Stimulated activated naive CD8-positive, alpha-beta T cell treated with anti-CD3 and anti-CD28 coated beads, Interleukin-15, Interleukin-2, amounts not matched to agents 100 U/mL and 50 U/mL, for 24 hours (primary cell): ENCODE data around the gene NOM1.
A peak's percentile ranks its signal among the peaks of the same experiment; 100 is the strongest.
"Not testable (repeated sequence)": the region's sequence is repeated elsewhere in the genome, so short reads cannot be mapped to it uniquely, and the experiment has no call there.

Experiments
- ATAC-seq: fragments of 150-1000 bp; cut with Tn5 transposase; one replicate; pipeline ENCODE4 v1.10.0; 2021
- DNase-seq: peaks from one replicate; pipeline ENCODE4 v3.0.0; 2021

The NOM1 gene

GRCh38 chr7:156941393-156942182 is 7.9 kb upstream of the NOM1 start:
- no peak for DNase-seq
- no peak for ATAC-seq

DNA sequence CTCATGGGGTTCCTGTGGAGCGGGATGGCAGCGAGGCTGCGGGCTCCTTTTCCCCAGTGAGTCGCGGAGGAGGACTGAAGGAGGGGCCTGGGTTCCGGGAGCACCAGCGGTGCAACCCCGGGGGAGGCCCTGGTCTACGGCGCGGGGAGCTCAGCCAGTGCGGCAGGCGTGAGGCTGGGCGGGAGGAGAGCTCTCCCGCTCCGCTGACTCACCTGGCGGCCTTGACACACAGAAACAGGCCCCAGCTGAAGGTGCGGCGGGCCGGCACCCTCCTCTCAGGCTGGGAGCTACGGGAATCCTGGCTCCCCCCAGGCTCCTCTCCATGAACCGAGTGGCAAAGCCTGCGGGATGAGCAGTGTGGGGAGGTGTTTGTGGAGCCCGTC is 6.8 kb upstream of the NOM1 start:
- peak; percentile 25 for DNase-seq
- peak; percentile 78 for ATAC-seq

- peak; percentile 43 for ATAC-seq
- DNase-seq: no peak
Measured at GRCh38 chr7:156943091-156944041, 6.1 kb upstream of the NOM1 start.

DNA sequence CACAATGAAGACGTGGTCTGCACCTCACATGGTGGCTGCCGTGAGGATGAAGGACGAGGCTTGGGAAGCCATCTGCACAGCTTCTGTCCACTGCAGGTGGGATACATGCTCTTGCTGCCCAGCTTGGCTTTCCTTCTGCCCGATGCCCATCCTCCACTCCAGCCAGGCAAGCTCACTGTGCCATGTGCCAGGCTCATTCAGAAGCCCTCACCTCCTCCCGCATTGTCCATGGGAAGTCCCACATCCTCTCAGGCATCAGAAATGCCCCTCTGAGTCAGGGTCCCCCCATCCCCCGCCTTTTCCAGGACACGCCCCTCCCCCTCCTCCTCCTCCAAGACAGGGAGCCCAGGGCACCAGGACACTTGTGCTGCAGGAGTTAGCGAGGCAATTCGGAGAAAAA is 4.6 kb upstream of the NOM1 start:
- ATAC-seq (no peak), DNase-seq (no peak)

DNA sequence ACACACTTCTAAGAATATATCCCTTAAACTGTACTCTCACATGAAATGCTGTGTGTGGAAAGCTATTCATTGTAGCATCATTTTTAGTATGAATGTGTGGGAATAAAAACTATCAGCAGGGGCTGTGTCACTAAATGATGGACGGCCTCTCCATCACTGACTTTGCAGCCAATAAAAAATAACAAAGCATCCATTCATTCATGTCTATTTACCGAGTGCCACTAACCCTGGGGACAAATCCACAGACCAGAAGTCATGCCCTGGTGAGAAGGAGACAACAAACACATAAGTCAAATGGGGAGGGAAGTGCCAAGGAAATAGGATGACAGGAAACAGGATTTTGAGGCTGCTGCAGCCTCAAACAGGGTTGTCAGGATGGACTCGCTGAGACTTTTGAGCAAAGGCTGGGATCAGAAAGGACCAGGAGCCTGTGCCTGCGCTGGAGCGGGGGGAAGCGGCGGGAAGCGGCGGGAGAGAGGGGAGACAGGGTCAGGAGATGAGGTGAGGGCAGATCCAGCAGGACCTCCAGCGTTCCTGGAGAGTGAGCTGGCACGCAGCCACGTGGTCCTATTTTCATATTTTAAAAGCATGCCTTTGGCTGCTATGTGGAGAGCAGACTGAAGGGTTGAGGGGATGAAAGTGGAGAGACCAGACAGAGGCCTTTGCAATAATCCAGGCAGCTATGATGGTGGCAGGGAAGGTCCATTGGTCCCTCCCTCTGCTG is 2.2 kb upstream of the NOM1 start:
- ATAC-seq: no peak
- no peak for DNase-seq

GRCh38 chr7:156948361-156948760 is 1.2 kb upstream of the NOM1 start:
- ATAC-seq: no peak
- DNase-seq: no peak

- ATAC-seq: no peak
- peak; percentile 6 for DNase-seq
Measured at GRCh38 chr7:156950381-156950858, 908 bp downstream of the NOM1 start.

- ATAC-seq, DNase-seq: not testable (repeated sequence)
Measured at GRCh38 chr7:156953215-156953614, 3.7 kb downstream of the NOM1 start.

DNA sequence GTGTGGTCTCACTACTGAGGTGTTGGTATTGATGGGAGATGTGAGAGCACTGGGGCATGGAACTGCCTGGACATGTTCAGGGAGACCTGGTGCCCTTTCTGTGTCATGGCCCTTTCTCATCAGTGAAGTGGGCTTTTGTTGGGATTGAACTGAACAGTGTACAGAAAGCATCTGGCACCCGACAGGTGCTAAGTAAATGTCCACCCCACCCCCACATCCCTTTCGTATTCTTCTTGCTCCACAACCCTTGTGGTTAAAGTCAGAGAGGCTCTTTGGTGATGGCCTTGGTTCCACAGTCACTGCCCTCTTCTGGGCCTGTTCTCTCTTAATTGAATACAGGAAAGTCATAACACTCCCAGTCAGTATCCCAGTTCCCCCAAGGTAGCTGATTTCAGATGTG is 5.4 kb downstream of the NOM1 start:
- DNase-seq: no peak
- no peak for ATAC-seq

DNA sequence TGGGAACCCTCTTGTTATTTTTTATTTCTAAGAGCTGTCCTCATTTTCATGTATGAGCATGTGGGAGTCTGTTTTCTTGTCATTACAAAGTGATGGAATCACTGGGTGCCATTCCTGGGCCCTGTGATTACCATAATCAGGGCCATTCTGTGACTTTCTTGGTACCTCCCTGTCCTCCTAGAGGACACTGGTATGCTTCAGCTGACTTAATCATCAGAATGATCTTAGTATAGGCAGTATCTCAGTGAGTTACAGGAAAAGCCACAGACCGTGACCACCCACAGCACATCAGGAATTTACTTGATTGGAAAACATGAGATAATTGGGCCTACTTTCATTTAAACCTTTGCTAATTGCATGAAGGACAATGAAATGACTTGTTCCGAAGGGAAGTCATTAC is 7.2 kb downstream of the NOM1 start:
- no peak for ATAC-seq
- no peak for DNase-seq

GRCh38 chr7:156962145-156962544 is 12.6 kb downstream of the NOM1 start:
- no peak for DNase-seq
- ATAC-seq: no peak

DNA sequence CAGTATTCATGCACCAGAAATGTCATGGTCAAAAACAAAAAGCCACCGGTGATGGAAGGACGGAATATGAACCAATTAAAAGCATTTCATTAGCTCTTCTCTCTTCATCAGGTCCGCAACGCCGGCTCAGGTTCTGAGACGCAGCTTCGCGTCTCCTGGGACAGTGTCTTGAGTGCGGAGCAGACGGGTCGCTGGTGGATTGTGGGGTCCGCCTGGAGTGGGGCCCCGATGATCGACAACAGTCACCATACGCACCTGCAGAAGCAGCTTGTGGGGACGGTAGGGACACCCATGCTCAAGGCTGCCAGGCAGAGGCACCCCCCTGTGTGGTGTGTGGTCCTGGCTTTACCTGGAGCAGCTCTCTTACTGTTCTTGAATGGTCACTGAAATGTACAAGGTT is 13.4 kb downstream of the NOM1 start:
- ATAC-seq (no peak), DNase-seq (no peak)

DNA sequence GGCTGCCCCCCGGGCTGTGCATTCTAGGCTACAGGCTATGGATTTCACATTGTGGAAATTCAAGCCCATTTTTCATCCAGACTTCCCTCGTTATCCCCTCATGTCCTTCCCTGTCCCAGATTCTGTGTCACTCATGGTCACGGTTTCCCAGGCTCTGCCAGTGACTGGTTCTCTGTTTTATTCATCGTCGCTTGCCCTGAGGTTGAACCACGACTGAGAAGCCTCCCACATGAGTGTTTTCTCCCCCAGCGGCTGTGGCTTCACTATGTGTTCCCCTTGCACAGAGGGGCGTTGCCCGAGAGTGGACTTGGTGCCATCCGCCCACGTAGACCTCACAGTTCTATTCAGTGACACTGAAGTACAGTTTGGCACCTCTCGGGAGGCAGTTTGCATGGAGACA is 14.0 kb downstream of the NOM1 start:
- DNase-seq (no peak), ATAC-seq (no peak)

DNA sequence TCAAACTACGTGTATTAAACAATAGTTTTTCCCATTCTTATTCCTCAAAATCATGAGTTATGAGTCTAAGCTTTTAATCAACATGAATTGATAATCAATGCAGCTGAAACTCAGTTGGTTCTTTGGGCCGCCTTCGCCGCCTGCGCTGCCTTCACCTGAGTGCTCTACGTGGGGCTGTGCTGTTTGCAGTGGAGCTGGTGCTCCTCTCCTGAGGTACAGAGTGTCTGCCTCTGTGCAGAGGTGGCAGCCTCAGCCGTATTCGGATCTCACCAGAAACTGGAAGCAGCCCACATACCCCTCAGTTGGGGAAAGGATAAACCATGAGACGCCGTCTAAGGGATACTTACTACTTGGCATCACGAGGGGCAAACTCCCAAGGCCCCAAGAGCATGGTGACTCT is 15.5 kb downstream of the NOM1 start:
- no peak for DNase-seq
- no peak for ATAC-seq

DNA sequence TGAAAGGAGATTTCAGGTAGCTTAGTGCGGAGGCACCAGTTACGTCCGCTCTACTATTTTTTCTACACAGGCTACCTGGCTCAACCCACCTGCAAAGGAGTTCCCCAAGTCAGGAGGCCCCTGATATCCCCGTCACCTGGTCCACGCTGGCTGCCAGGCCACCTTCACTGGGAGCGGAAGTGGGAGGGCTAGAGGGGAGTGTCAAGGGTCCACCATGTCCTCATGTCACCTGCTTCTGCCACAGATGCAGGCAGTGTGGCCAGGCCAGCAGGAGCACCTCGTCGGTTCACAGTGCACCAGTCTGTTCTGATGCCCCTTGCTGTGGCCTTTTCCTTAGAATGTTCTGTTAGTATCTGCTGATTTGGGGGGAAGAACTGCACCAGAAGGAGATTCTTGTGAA is 16.9 kb downstream of the NOM1 start:
- DNase-seq (no peak), ATAC-seq (no peak)

GRCh38 chr7:156968183-156968582 is 18.7 kb downstream of the NOM1 start:
- no peak for DNase-seq
- ATAC-seq: no peak

DNA sequence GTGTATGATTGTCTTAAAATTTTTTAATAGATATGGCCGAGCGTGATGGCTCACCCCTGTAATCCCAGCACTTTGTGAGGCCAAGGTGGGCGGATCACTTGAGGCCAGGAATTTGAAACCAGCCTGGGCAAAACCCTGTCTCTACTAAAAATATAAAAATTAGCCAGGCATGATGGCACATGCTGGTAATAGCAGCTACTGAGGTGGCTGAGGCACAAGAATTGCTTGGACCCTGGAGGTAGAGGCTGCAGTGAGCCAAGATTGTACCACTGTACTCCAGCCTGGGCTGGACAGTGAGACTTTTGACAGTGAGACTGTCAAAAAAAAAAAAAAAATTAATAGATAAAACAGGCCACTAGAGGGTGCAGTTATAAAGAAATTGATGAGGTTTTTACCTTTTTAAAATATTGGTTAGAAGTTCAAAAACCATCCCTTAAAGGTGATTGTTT is 20.5 kb downstream of the NOM1 start:
- no peak for ATAC-seq
- DNase-seq: no peak

DNA sequence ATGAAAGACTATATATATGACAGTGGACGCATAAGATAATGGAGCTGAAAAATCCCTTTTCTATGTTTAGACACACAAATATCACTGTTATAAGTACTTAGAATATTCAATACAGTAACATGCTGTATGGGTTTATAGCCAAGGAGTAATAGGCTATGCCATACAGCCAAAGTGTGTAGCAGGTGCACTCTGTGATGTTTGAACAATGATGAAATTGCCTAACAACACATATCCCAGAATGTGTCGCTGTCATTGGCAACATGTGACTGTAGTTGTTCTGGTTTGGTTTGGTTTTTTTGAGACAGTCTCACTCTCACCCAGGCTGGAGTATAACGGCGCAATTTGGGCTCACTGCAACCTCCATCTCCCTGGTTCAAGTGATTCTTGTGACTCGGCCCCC is 26.1 kb downstream of the NOM1 start:
- DNase-seq: no peak
- ATAC-seq: no peak

- DNase-seq (no peak), ATAC-seq (no peak)
Measured at GRCh38 chr7:156979007-156979606, 29.6 kb downstream of the NOM1 start.

DNA sequence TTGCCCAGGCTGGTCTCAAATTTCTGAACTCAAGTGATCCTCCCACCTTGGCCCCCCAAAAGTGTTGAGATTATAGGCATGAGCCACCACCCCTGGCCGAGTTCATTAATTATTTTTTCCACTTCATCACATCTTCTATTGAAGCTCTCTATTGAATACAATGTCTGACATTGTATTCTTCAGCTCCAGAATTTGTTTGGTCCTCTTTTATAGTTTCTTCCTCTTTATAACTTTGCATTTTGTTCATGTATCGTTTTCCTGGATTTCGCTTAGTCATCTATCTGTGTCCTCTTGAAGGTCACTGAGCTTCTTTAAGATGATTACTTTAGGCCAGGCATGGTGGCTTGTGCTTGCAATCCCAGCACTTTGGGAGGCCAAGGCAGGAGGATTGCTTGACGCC is 30.2 kb downstream of the NOM1 start:
- ATAC-seq (no peak), DNase-seq (no peak)

- ATAC-seq: no peak
- DNase-seq: no peak
Measured at GRCh38 chr7:156984174-156984891, 34.8 kb downstream of the NOM1 start.
